Left cardiac atrium (tissue), 4 donors: Measurements from ENCODE around the gene TRMT2A. TPM values are rescaled to one million over a fixed set of nuclear protein-coding genes. Genes with fewer than 3 reads are reported as not detected.

Experiments used
- ATAC-seq, 2 donors: fragments of 200-7000 bp; cut with Tn5 transposase; one replicate each; pipeline ENCODE4 v1.9.1; 2020; ENCODE audit warnings: mild to moderate bottlenecking in 2 of 2, moderate library complexity in 2 of 2
- DNase-seq: peaks from one replicate; pipeline ENCODE4 v3.0.0-alpha.2; 2020
- intact Hi-C, 2 donors: fragments of 100-400 bp; cut with DNase I; formaldehyde crosslinking; loops; one replicate each; pipeline versions ENCODE4 v1.14.1 to v1.15.1; 2022 to 2023
- total RNA-seq, 2 donors: library from RNA; stranded (reverse); fragmentation: NEBNext Ultra II Directional; extraction: Animal tissue kit (Norgen Biotek cat#: 25700); gene quantifications; one replicate each; pipeline ENCODE4 v1.2.1, GENCODE V29; 2021
- donor health status: DM: no; HTN: yes; CAD: no.
- donor health status: DM: no; HTN: yes; CAD: no; lungs with severe emphysema.
- donor health status: DM: yes; HTN: yes; CAD: no.
- donor health status: Dilated cardiomyopathy.

TRMT2A gene
- total RNA-seq, 2 donors from 2014 or later, result 26.7 to 29.3 TPM

GRCh38 chr22:20111689-20112622 is 5.1 kb downstream of the TRMT2A start:
- intact Hi-C loops, result loop anchor here in 1 of 2 donors (10.0 kb wide), 2 partner anchors 77 to 137 kb away; no protein-coding TSS in a partner anchor
- DNase-seq (peak; percentile 19), ATAC-seq (no peak)

- intact Hi-C loops, result loop anchor here in 1 of 2 donors (10.0 kb wide), 2 partner anchors 76 to 136 kb away; no protein-coding TSS in a partner anchor
- DNase-seq (peak; percentile 15), ATAC-seq (no peak)
These were observed 5.9 kb downstream of the TRMT2A start for GRCh38 chr22:20111045-20111688.

GRCh38 chr22:20110359-20110985 is 6.6 kb downstream of the TRMT2A start:
- no peak for ATAC-seq
- intact Hi-C loops, result loop anchor here in 1 of 2 donors (10.0 kb wide), 2 partner anchors 76 to 136 kb away; no protein-coding TSS in a partner anchor
- no peak for DNase-seq

- ATAC-seq, result peak in 1 of 2 donors; percentile 3
- DNase-seq, result peak; percentile 23
- intact Hi-C loops, result loop anchor here in 1 of 2 donors (10.0 kb wide), 2 partner anchors 75 to 135 kb away; no protein-coding TSS in a partner anchor
These were observed 7.3 kb downstream of the TRMT2A start for GRCh38 chr22:20109411-20110358.

GRCh38 chr22:20108757-20109230 is 8.2 kb downstream of the TRMT2A start:
- DNase-seq (no peak), ATAC-seq (no peak)
- intact Hi-C loops, result no loop called here

GRCh38 chr22:20107951-20108756 is 8.9 kb downstream of the TRMT2A start:
- intact Hi-C loops, result no loop called here
- DNase-seq (no peak), ATAC-seq (no peak)

GRCh38 chr22:20107471-20107901 is 9.5 kb downstream of the TRMT2A start:
- DNase-seq (no peak), ATAC-seq (no peak)
- intact Hi-C loops, result no loop called here

GRCh38 chr22:20106849-20107237 is 10.2 kb downstream of the TRMT2A start:
- DNase-seq, result no peak
- ATAC-seq, result no peak
- intact Hi-C loops, result no loop called here

GRCh38 chr22:20106205-20106848 is 10.7 kb downstream of the TRMT2A start:
- DNase-seq, result no peak
- intact Hi-C loops, result no loop called here
- no peak for ATAC-seq

GRCh38 chr22:20105456-20106204 is 11.4 kb downstream of the TRMT2A start:
- no peak for DNase-seq
- ATAC-seq, result no peak
- intact Hi-C loops, result no loop called here

- intact Hi-C loops, result no loop called here
- DNase-seq (peak; percentile 18), ATAC-seq (no peak)
These were observed 14.7 kb downstream of the TRMT2A start for GRCh38 chr22:20102203-20102780.

GRCh38 chr22:20101638-20102037 is 15.4 kb downstream of the TRMT2A start:
- ATAC-seq (no peak), DNase-seq (peak; percentile 17)
- intact Hi-C loops, result no loop called here

- intact Hi-C loops, result no loop called here
These were observed 17.8 kb downstream of the TRMT2A start for GRCh38 chr22:20099099-20099711.

GRCh38 chr22:20096574-20097420 is 20.2 kb downstream of the TRMT2A start:
- DNase-seq (no peak), ATAC-seq (no peak)
- intact Hi-C loops, result no loop called here

More at GRCh38 chr22:20099099-20099711, 17.8 kb downstream of the TRMT2A start:
- ATAC-seq (no peak), DNase-seq (no peak)

GRCh38 chr22:20095521-20095920 is 21.5 kb downstream of the TRMT2A start:
- DNase-seq, result no peak
- no peak for ATAC-seq
- intact Hi-C loops, result no loop called here
